Measurements from ENCODE around the gene TRIM29. TPM values are rescaled to one million over a fixed set of nuclear protein-coding genes. Genes with fewer than 3 reads are reported as not detected.

Gene TRIM29
- total RNA-seq, 1 donor from 2014 or later: not detected

- no peak for DNase-seq (ENCODE audit: low read depth)
These were observed 72.0 kb downstream of the TRIM29 start for GRCh38 chr11:120065876-120066275.

DNA sequence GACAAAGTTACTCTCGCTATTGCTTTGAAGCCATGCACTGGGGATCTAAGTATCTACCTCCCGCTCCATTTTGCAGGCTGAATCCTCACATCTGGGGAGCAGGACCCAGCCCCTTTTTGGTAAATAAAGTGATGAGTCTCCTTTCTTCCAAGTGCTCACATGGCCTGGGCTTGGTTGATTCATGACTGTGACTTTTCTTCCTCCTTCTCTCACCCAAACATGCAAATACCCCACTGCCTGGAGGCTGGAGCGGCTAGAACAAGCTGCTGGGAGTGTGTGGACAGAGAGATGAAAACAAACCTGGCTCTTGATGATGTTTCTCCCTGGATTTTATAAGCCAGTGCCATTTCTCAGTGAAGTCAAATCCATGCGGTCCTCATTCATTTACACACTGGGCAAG lies 72.7 kb downstream of the TRIM29 start:
- DNase-seq (ENCODE audit: low read depth): no peak

DNA sequence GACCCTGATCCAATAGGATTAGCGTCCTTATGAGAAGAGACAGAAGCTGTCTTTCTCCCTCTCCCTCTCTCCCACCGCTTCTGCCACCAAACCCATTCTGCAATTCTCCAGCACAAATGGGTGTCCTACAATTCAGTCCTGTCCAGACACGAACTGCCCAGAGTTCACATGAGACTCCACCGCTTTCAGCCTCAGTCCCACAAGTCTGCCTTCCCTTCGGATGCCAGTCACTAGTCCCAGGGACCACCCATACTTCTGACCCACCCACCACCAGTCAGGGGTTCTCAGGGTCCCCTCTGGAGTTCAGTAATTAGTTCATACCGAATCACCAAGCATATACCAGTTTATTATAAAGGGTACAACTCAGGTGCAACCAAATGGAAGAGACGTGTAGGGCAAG lies 73.6 kb downstream of the TRIM29 start:
- no peak for DNase-seq (ENCODE audit: low read depth)

DNA sequence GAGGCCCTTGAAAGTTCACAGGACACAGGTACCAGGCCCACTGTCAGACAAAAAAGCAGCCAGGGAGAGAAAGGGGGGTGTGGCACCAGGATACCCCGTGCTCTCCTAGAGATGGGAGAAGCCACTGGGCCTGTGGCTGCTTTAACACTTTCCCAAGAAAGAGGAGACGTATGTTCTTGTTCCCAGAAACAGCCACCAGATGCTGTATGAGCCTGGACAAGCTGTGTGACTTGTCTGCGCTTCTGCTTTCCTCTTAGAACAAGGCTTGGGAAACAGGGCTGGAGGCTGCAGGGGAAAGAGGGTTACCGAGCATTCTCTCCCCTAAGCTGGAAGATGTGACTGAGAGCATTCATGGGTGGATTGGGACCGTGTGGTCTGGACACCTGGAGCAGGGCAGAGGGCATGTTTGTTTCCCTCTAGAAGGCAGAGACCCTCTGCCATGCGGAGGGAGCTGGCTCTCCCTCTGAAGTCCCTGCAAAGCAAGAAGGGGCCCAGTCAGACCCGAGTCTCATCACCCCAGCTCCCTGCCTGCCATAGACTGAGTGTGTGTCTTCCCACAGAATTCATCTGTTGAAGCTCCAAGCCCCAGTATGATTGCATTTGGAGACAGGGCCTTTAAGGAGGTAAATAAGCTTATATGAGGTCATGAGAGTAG lies 74.1 kb downstream of the TRIM29 start:
- DNase-seq (ENCODE audit: low read depth): no peak

- DNase-seq (ENCODE audit: low read depth): no peak
These were observed 75.4 kb downstream of the TRIM29 start for GRCh38 chr11:120062561-120062930.

- DNase-seq (ENCODE audit: low read depth): no peak
These were observed 76.0 kb downstream of the TRIM29 start for GRCh38 chr11:120061761-120062560.

Other genes starting within 250 kb of the TRIM29 start
- gene OAF, start 72.9 kb upstream of the TRIM29 start, total RNA-seq: 6.3 and 9.3 TPM in 2 replicates
- not detected in 2 replicates for gene POU2F3, start 102.0 kb upstream of the TRIM29 start, total RNA-seq
- gene TLCD5, start 187.2 kb upstream of the TRIM29 start, total RNA-seq: 17.7 and 24.2 TPM in 2 replicates
- 85.1 and 85.6 TPM in 2 replicates for gene ARHGEF12, start 198.3 kb upstream of the TRIM29 start, total RNA-seq

Data from myocyte (in vitro differentiated cells).